ENCODE results near the gene RNF13.
A peak's percentile ranks its signal among the peaks of the same experiment; 100 is the strongest.

GRCh38 chr3:149970716-149971402 lies 157.8 kb downstream of the RNF13 start, which contains the start of gene PFN2:
- TF ChIP-seq CTCF (IDR thresholded peaks at IDR 0.05) (no peak), POLR2AphosphoS5 (IDR thresholded peaks at IDR 0.05; ENCODE audit: low read depth, low read length) (peak; percentile 80), SIN3A (IDR thresholded peaks at IDR 0.05; ENCODE audit: borderline replicate concordance, insufficient read depth, low read depth, low read length) (peak; percentile 95; the same call in 1 of the 2 replicates), REST (IDR thresholded peaks at IDR 0.05; ENCODE audit: insufficient read depth in 1 of 2, low read depth in 2 of 2, low read length in 1 of 2) (no peak), TCF7L2 (IDR thresholded peaks at IDR 0.05; ENCODE audit: low read depth, low read length) (no peak; the same call in 1 of the 2 replicates)

All from Panc1 (cell line).